SK-N-SH (cell line): ENCODE results near the gene MS4A10.

Source experiments
- CHD2 ChIP-seq: fragments of 150-350 bp; IDR thresholded peaks from 2 replicates; pipeline ENCODE4 v1.6.1; 2018; ENCODE audit warnings: low read length; ENCODE audit not compliant: partially characterized antibody
- RAD21 ChIP-seq: IDR thresholded peaks from 2 replicates; pipeline ENCODE4 v1.6.1; 2012; ENCODE audit warnings: mild to moderate bottlenecking, low read length
- RXRA ChIP-seq: IDR thresholded peaks from 2 replicates; pipeline ENCODE4 v1.4.0; 2012; ENCODE audit warnings: low read depth, mild to moderate bottlenecking, borderline replicate concordance
- TF ChIP-seq, protein P1 (sequence below): fragments of 200-600 bp; sonication (generic); IDR thresholded peaks from 2 replicates; pipeline ENCODE4 v1.6.1; 2017; ENCODE audit warnings: antibody characterized with exemption, mild to moderate bottlenecking, moderate library complexity
- TF ChIP-seq, protein P2 (sequence below): IDR thresholded peaks from 2 replicates; pipeline ENCODE4 v1.6.1; 2012; ENCODE audit warnings: mild to moderate bottlenecking, low read depth, low read length, moderate library complexity

DNA sequence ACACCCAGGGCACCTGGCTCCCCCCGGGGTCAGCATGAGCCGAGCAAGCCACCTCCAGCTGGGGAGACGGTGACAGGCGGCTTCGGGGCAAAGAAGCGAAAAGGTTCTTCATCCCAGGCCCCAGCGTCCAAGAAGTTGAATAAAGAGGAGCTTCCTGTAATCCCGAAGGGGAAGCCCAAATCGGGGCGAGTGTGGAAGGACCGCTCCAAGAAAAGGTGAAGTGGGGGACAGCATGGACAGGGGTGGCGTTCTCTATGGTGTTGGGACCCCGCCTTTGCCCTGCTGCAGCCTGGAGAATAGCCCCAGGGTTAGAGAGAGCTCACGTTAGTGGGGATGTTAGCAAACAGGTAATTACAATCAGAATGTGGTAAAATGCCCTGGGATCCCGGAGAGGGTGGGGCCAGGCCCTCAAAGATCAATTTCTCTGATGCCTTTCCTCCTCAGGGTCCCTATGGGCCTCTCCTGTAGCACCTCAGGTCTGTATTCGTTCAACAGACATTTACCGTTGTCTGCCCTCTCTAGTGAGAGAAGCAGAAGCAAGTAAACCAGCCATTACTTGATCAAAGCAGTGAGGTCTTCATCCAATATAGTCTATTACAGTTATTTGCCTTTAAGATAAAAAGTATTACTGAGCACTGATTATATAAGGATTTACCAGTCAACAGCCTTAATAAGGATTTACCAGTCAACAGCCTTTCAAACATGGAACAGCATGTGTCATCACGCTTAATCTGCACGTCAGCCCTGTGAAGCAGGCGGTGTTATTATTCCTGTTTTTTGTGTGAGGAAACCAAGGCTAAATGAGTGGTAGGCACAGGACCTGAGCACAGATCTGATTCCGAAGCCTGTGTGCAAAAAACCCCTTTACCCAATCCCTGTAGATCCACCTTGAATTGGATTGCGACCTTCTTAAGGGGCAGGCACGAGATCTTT is 57.8 kb downstream of the MS4A10 start:
- TF ChIP-seq RAD21 (no peak), RXRA (no peak), CHD2 (no peak)
- TF ChIP-seq, protein P1, sequence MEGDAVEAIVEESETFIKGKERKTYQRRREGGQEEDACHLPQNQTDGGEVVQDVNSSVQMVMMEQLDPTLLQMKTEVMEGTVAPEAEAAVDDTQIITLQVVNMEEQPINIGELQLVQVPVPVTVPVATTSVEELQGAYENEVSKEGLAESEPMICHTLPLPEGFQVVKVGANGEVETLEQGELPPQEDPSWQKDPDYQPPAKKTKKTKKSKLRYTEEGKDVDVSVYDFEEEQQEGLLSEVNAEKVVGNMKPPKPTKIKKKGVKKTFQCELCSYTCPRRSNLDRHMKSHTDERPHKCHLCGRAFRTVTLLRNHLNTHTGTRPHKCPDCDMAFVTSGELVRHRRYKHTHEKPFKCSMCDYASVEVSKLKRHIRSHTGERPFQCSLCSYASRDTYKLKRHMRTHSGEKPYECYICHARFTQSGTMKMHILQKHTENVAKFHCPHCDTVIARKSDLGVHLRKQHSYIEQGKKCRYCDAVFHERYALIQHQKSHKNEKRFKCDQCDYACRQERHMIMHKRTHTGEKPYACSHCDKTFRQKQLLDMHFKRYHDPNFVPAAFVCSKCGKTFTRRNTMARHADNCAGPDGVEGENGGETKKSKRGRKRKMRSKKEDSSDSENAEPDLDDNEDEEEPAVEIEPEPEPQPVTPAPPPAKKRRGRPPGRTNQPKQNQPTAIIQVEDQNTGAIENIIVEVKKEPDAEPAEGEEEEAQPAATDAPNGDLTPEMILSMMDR: no peak
- TF ChIP-seq, protein P2, sequence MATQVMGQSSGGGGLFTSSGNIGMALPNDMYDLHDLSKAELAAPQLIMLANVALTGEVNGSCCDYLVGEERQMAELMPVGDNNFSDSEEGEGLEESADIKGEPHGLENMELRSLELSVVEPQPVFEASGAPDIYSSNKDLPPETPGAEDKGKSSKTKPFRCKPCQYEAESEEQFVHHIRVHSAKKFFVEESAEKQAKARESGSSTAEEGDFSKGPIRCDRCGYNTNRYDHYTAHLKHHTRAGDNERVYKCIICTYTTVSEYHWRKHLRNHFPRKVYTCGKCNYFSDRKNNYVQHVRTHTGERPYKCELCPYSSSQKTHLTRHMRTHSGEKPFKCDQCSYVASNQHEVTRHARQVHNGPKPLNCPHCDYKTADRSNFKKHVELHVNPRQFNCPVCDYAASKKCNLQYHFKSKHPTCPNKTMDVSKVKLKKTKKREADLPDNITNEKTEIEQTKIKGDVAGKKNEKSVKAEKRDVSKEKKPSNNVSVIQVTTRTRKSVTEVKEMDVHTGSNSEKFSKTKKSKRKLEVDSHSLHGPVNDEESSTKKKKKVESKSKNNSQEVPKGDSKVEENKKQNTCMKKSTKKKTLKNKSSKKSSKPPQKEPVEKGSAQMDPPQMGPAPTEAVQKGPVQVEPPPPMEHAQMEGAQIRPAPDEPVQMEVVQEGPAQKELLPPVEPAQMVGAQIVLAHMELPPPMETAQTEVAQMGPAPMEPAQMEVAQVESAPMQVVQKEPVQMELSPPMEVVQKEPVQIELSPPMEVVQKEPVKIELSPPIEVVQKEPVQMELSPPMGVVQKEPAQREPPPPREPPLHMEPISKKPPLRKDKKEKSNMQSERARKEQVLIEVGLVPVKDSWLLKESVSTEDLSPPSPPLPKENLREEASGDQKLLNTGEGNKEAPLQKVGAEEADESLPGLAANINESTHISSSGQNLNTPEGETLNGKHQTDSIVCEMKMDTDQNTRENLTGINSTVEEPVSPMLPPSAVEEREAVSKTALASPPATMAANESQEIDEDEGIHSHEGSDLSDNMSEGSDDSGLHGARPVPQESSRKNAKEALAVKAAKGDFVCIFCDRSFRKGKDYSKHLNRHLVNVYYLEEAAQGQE: no peak
